ENCODE results near the gene ANKRD11. TPM values are rescaled to one million over a fixed set of nuclear protein-coding genes. Genes with fewer than 3 reads are reported as not detected.

Gene ANKRD11
- total and polyA plus RNA-seq, 2 donors (not counting 3 experiments of a cell fraction or from before 2014, with no cell fraction given): 55.8 to 191 TPM

DNA sequence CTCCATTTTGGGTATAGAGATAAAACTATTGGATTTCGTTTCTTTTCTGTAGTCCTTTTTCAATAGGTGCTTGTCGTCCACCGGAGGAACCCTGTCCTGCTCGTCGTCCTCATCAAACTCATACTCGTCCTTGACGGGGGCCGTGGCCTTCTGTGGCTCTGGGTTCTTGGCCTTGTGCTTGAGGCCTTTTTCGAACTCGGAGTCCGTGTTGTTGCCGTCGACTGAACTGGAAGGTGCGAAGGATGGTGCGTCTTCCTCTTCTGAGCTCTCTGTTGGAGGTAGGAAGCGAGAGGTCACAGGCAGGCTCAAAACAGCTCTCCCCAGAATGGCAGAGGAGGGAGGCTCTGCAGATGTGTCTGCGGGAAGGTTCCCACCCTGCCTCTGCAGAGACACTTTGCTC lies 205.0 kb downstream of the ANKRD11 start:
- Histone ChIP-seq H3K27ac (ENCODE audit: insufficient read depth, low read depth, low read length) (no peak overlapping the region), H3K4me2 (ENCODE audit: insufficient read depth, low read length) (no peak overlapping the region), H3K36me3 (ENCODE audit: control insufficient read depth in 2 of 2, extremely low read depth in 1 of 2, insufficient read depth in 2 of 2, low read length in 2 of 2) (peaks cover 13 to 43% of the 10 kb centered on the region in 2 experiments), H2AFZ (ENCODE audit: low read depth, low read length) (no peak overlapping the region), H3K27me3 (ENCODE audit: control insufficient read depth in 2 of 2, insufficient read depth in 2 of 2, low read length in 2 of 2) (no peaks in the 10 kb centered on the region), H4K20me1 (replicated peaks; ENCODE audit: control insufficient read depth, extremely low read depth, insufficient read depth, low read length) (no peaks in the 10 kb centered on the region), H3K9ac (replicated peaks; ENCODE audit: extremely low read depth, insufficient read depth, low read length) (no peak overlapping the region), H3K4me1 (ENCODE audit: control insufficient read depth, extremely low read depth, insufficient read depth, low read length) (no peaks in the 10 kb centered on the region), H3K9me1 (replicated peaks; ENCODE audit: control insufficient read depth, extremely low read depth, insufficient read depth, low read length) (no peaks in the 10 kb centered on the region), H3K4me3 (replicated peaks in 1 of 3; ENCODE audit: insufficient read depth in 1 of 3, low read depth in 1 of 3, low read length in 3 of 3) (no peak overlapping the region), H3K9me3 (replicated peaks; ENCODE audit: control insufficient read depth, insufficient read depth, low read length) (no peaks in the 10 kb centered on the region), H3K79me2 (ENCODE audit: control insufficient read depth, insufficient read depth, low read length) (peaks cover 6% of the 10 kb centered on the region)
- TF ChIP-seq, protein P1, sequence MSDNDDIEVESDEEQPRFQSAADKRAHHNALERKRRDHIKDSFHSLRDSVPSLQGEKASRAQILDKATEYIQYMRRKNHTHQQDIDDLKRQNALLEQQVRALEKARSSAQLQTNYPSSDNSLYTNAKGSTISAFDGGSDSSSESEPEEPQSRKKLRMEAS (IDR thresholded peaks at IDR 0.05; ENCODE audit: insufficient read depth, insufficient read length): no peak
- TF ChIP-seq POLR2AphosphoS5 (IDR thresholded peaks at IDR 0.05; ENCODE audit: insufficient read depth, low read depth, low read length) (no peak), POLR2A (IDR thresholded peaks at IDR 0.05; ENCODE audit: low read depth, low read length) (no peak), GATA2 (IDR thresholded peaks at IDR 0.05; ENCODE audit: insufficient read depth, insufficient read length, low read depth, low read length) (no peak), EZH2 (IDR thresholded peaks at IDR 0.05; ENCODE audit: borderline replicate concordance, low read depth, low read length, severe bottlenecking) (no peak), FOS (IDR thresholded peaks at IDR 0.05; ENCODE audit: borderline replicate concordance, insufficient read depth, low read length) (no peak), JUN (IDR thresholded peaks at IDR 0.05; ENCODE audit: borderline replicate concordance, insufficient read depth, insufficient read length, low read depth) (no peak), MYC (IDR thresholded peaks at IDR 0.05; ENCODE audit: low read depth, low read length) (no peak)
- TF ChIP-seq, protein P2, sequence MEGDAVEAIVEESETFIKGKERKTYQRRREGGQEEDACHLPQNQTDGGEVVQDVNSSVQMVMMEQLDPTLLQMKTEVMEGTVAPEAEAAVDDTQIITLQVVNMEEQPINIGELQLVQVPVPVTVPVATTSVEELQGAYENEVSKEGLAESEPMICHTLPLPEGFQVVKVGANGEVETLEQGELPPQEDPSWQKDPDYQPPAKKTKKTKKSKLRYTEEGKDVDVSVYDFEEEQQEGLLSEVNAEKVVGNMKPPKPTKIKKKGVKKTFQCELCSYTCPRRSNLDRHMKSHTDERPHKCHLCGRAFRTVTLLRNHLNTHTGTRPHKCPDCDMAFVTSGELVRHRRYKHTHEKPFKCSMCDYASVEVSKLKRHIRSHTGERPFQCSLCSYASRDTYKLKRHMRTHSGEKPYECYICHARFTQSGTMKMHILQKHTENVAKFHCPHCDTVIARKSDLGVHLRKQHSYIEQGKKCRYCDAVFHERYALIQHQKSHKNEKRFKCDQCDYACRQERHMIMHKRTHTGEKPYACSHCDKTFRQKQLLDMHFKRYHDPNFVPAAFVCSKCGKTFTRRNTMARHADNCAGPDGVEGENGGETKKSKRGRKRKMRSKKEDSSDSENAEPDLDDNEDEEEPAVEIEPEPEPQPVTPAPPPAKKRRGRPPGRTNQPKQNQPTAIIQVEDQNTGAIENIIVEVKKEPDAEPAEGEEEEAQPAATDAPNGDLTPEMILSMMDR (IDR thresholded peaks at IDR 0.05; ENCODE audit: extremely low read depth in 1 of 2, insufficient read depth in 1 of 2, low read depth in 1 of 2, low read length in 2 of 2): no peak
- FAIRE-seq (no peak), DNase-seq (ENCODE audit: low read depth, low spot score) (no peak)
- ChIA-PET POLR2A (no interaction called here), CTCF (no interaction called here)
- dilution Hi-C loops (cut with MboI; ENCODE audit: extremely low pct_ligation_motif_present, low sequenced_read_pairs): no loop called here
- intact Hi-C loops (cut with micrococcal nuclease): loop anchor here (5.0 kb wide), 1 partner anchor 343 kb away; no protein-coding TSS in a partner anchor
- BruUV-seq (replicated peaks): no TSS peak
